Glomerular visceral epithelial cell (primary cell): Measurements from ENCODE around the gene MFSD12.

Experiments used
- DNase-seq: peaks from one replicate; pipeline ENCODE4 v3.0.0-alpha.2; 2016; ENCODE audit errors: extremely low spot score

The MFSD12 gene

DNA sequence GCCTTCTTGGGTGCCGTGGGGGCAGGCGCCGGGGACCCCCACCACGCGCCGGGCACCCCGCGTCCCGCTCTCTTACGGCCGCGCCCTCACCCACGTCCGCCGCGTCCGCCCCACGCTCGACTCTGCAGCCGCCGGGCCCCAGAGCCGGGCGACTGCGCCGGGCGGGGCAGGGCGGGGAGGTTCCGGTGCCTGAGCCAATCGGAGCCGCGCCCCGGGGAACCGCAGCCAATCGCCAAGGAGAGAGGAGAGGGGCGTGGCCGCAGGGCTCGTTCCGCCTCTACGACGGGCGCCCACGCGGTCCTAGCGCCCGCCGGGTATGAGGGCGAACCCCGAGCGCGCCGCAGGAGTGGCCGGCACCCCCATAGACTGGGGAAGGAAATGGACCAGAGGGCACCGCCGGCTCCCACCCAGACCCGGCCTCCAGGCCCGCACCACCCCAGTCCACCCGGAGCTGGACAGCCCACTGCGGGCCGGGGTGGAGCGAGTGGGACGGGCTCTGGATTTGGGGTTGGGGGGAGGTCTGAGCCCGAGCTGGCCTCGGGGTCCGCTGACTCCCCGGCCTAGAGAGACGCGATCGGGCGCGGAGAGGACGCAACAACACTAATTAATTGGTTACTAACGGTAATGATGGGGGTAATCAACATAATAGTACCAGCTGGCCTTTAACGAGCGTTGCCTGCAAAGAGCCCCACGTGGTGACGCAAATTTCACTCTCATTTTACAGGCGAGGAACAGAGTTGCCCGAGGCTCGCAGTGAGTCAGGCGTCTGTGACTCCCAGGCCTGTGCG, at the start of gene MFSD12:
Gene MFSD12, minus strand, starts transcription at position 126 of the 788 bp plus-strand sequence. CDS start 183 bp downstream, outside the sequence.
- DNase-seq = peak; percentile 94

DNA sequence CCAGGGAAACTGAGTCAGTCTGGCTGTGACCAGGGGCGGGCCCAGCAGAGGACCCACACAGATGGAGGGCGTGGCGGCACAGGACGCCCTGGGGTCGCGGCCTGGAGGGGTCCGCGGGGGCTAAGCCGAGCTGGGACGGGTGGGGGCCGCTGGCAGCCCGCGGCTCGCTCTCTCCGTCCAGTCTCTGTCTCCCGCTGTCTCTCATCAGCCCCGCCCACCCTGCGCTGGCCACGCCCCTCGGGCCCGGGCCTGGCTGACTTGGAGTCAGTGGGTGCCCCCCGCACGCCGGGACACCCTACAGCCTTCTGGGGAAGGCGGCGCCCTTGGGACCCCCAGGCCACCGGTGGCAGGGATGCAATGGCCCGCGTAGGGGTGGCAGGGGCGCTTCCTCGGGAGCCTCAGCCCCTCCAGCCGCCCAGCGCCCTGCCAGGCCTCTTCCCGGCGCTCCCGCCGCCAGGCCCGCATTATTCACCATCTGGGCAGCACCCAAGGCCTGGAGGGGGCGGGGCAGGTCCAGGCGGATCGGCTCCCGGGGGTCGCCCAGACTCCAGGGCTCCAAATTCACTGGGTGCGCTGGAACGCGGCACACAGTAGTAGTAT, 49.4 kb upstream of the MFSD12 start, which contains the start of gene TBXA2R:
Gene TBXA2R, minus strand, starts transcription at position 186 of the 600 bp plus-strand sequence. CDS start 6,241 bp downstream, outside the sequence.
- peak; percentile 70 for DNase-seq

DNA sequence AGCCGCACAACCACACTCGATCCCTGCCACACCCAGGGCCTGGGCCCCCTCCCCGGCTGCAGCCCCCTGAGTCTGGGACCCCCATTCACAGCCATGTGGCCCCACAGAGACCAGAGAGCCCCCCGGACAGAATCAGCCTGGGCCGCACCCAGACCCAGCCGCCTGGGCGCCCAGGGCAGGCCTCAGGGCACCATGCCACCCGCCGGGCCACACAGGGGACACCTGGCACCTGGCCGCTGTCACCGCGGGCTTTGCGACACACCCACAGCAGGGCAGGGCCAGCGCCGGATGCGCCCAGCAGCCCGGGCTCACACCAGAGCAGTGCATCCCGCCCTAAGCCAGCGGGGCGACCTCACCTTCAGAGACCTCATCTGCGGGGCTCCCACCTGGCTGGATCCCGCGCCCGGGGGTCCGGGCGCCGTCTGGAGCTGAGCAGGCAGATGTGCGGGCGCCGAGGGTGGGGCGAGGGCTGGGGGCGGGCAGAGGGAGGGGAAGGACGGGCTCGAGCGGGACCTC, 48.8 kb upstream of the MFSD12 start:
- DNase-seq = no peak

DNA sequence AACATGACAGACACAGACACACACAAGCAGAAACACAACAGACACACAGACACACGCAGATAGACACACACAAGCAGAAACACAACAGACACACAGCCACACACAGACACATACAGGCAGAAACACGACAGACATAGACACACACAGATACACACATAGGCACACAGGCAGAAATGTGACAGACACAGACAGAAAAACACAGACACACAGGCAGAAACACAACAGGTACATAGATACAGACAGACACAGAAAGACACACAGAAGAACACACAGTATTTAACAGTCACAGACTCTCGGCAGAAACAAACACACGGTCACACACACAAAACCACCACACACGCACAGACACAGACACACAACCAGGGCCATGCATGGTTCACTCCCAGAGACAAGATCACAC, 48.4 kb upstream of the MFSD12 start:
- DNase-seq = no peak

DNA sequence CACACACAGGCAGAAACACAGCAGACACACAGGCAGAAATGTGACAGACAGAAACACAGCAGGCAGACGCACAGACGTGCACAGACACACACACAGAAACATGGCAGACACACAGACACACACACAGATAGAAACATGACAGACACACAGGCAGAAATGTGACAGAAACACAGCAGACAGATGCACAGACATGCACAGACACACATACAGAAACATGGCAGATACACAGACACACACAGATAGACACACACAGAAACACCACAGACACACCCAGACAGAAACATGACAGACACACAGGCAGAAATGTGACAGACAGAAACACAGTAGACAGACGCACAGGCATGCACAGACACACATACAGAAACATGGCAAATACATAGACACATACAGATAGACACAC, 48.0 kb upstream of the MFSD12 start:
- DNase-seq = no peak

DNA sequence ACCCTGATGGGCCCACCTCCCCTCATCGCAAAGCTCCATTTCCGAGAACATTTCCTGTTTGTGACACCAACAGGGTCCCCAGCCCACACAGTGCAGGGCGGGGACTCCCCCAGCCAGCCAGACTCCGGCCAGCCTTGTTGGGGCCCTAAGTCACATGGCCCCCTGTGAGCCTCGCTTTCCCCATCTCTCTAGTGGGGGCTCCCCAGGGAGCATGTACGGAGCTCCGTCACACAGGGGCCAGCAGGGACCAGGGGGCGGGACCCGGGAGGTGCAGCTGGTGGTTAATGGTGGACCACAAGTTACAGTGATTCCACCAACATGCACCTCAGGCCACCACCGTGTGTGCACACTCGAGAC, 47.6 kb upstream of the MFSD12 start:
- no peak for DNase-seq

DNA sequence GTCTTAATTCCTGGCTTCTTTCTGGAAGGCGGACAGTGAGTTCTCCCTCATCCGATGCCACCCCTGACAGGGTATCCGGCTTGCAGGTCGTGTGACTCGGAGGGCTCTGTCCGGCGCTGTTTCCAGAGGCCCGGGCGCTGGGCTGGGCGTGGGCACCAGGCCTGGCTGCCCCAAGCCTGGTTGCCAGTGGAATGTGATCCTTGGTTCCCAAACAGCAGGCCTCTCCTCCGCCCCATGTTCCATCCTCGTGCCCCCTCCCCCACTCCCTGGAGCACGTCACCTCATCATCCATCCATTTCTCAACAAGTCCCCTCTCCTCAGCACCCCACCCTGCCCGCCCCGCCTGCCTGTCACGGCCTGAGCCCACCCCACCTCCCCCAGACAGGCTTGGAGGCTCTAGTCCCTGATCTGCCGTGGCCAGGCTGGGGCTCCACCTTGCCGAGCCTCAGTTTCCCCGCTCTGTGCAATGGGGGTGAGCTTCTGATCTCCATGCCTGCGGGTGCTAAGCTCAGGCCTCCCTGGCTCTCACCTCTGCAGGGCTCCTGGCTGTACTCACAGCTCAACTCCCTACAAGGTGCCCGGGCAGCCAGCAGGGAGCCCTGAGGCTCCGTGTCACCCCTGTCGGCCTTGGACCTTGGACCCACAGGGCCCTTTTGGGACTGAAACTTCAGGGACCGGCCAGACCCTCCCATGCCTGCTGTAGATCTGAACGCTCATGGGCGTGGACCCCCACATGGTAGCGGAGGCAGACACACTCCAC, 47.0 kb upstream of the MFSD12 start:
- no peak for DNase-seq

DNA sequence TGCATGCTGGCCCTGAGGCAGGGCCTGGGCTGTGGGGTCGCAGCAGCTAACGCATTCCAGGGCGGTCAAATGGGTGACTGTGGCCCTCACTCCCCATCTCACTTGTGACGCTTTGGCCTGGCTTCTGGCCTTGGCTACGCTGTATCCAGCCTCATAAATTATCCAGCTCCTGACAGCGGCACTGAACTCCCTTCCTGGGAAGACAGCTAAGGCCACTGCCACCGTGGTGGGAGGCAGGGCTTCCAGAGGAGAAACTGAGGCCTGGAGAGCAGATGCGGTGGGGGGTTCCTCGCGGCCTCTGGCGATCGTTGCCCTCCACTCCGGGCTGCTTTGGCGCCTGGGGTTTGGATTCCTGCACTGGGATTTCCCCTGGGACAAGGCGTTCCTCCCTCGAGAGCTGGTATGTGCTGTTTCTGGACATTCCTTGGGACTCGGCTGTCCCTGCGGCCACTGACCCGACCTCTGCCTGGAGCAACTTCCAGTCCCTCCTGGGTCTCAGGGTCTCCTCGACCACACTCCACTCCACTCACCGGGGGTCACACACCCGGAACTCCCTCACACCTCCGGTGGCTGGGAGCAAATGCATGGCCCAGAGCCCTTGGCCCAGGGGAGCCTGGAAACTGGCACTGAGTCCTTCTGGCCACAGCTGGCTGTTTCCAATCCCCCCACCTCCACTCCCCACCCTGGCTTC, 45.9 kb upstream of the MFSD12 start:
- DNase-seq = no peak

DNA sequence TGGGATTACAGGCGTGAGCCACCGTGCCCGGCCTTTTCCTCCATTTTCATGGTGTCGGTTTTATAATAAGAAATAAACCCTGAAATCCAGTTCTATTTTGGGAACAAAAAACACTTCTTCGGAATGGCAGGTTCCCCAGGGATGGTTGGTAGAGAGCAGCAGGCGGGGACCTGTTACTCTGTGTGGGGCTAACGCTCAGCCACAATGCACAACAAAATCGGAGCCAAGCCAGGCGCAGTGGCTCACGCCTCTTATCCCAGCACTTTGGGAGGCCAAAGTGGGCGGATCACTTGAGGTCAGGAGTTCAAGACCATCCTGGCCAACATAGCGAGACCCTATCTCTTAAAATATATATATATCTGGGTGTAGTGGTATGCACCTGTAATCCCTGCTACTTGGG, 43.6 kb upstream of the MFSD12 start:
- no peak for DNase-seq

DNA sequence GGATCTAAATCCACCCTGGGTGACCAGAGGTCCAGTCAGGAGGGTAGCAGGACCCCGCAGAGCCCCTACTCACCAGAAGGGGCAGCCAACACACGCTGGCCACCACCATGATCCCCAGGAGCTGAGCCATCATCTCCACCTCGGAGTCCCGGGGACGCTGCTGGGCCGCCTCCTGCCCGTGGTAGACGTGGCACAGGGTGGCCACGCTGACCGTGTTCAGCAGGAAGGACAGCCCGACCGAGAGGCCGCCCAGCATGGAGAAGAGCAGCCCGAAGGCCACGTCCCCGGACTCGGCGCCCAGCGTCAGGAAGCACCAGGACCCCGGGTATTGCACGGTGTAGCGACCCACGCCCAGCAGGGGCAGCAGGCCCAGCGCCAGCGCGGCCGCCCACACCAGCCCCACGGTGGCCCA, 42.4 kb upstream of the MFSD12 start:
- no peak for DNase-seq

DNA sequence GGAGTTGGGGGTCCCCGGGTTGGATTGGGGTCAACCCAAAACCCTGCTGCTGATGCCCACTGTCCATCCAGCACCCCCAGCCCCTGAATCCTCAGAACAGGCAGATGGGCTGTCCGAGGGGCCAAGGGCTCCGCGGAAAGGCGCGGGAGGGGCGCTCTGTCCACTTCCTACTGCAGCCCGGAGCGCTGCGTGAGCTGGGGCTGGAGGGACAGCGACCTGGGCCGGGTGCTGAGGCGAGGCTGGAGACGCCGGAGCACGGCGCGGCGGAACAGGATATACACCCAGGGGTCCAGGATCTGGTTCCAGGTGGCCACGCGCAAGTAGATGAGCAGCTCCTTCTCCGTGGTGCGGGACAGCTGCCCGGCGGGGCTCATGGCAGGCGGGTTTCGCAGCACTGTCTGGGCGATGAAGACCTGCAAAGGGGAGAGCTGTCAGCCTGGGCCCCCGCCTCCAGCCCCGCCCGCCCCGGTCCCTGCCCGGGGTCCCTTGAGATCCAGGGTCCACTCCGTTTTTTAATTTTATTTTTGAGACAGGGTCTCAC, 38.2 kb upstream of the MFSD12 start:
- no peak for DNase-seq

DNA sequence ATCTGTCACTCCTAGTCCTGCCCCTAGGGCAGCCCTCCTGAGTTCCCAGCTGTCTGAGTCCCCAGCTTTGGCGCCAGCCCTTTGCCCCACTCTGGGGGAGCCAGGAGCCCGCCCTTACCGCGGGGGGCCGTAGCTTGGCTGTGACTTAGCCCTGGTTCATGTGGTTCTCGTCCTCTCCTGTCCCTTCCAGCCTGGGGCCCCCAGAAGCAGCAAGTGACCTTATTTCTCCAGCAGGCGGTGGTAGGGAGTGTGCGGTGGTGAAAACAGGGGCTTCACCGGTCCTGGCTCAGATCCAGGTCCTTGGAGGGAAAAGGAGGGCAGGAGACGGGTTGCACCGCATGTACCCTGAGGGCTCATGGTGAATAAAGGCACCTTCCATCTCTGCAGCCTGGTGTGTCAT, 35.8 kb upstream of the MFSD12 start:
- no peak for DNase-seq

DNA sequence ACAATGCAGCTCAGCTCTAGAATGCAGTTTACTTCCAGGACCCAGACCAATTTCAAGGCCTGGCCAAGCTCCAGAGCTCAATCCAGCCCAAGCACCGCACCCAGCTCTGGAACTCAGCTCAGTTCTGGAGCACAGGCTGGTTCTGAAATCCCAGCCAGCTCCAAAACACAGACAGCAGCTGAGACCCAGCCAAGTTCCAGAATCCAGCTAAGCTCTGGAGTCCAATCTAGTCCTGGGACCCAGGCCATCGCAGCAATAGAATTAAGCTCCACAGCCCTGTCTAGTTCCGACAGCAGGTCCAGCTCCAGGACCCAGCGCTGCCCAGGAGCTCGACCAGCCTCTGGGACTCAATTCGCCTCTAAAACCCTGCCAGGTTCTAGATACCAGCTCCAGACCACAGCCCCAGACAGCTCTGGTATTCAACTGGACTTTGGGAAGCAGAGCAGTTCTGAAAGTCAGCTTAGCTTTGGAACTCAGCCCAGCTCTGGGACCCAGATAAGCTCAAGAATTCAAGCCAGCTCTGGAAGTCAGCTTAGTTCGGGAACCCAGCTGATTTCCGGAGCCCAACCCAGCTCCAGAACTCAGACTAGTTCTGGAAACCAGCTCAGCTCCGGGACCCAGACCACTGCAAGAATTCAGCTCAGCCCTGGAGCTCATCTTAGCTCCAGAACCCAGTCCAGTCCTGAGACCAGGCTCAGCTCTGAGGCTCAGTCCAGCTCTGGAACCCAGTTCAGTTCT, 34.7 kb upstream of the MFSD12 start:
- DNase-seq = no peak

DNA sequence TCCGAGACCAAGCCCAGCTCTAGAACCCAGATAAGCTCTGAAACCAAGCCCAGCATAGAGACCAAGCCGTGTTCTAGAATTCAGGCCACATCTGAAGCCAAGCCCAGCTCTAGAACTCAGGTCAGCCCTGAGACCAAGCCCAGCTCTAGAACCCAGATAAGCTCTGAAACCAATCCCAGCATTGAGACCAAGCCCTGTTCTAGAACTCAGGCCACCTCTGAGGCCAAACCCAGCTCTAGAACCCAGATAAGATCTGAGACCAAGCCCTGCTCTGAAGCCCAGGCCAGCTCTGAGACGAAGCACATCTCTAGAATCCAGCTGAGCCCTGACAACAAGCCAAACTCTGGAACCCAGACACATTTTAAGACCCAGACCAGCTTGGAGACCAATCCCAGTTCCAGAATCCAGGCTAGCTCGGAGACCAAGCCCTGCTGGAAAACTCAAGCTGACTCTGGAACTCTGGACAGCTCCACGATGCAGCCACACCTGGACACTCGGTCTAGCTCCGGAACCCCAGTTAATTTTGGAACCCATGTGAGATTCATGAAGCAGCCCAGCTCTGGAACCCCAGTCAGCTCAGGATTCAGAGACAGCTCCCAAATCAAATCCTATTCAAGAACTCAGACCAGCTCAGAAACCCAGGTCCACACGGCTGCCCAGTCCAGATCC, 33.7 kb upstream of the MFSD12 start:
- no peak for DNase-seq

DNA sequence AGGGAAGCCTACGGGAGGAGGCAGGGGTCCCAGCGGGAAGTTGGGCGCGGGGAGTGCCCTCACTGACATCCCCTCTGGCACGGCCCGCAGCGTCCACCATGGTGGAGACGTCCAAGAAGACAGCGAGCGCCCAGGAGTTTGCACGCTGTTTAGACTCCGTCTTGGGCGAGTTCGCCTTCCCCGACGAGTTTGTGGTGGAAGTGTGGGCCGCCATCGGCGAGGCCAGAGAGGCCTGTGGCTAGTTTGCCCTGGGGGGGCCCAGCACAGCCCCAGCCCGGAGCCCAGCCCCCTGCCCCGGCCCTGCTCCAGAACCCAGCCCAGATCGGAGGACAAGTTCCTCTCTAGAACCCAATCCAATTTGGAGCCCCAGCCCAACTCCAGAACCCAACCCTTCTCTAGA, 32.6 kb upstream of the MFSD12 start:
- no peak for DNase-seq

DNA sequence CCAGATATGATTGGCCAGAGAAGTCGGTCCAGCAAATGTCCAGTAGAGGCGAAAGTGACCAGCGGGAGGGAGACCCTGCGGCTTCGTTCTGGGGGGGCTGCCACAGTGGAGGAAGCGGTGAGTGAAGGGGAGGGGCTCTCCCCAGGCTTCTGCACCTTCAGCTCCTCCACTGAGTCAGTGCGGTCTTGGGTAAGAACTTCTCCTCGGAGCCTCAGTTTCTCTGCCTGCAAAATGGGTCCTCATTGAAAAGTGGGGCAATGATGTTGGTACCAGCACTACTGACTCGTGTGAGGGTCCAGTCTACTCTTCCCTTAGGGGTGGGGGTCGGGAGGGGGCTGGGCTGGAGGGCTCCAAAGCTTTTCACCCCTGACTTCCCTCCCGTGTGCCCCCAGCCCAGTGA, 32.1 kb upstream of the MFSD12 start:
- DNase-seq = no peak

DNA sequence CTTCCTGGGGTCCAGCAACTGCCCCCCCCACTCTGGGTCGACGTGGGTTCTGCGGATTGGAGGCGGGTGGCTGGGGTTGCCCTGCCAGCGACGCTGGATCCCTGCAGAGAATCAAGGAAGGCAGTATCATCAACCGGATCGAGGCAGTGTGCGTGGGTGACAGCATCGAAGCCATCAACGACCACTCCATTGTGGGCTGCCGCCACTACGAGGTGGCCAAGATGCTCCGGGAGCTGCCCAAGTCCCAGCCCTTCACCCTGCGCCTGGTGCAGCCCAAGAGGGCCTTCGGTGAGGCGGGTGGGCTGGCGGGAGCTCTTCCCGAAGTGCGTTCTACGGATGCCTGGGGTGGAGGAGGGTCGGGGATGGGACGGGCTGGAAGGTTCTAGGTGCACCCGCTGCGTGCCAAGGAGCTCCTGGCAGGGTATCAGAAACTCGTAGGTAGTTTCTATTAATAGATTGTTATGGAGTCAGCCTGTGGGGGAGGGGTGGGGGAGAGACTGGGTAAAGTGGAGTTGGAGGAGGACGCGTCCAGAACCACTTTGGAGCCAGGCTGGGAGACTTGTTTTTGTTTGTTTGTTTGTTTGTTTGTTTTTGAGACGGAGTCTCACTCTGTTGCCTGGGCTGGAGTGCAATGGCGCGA, 29.4 kb upstream of the MFSD12 start:
- DNase-seq = no peak

DNA sequence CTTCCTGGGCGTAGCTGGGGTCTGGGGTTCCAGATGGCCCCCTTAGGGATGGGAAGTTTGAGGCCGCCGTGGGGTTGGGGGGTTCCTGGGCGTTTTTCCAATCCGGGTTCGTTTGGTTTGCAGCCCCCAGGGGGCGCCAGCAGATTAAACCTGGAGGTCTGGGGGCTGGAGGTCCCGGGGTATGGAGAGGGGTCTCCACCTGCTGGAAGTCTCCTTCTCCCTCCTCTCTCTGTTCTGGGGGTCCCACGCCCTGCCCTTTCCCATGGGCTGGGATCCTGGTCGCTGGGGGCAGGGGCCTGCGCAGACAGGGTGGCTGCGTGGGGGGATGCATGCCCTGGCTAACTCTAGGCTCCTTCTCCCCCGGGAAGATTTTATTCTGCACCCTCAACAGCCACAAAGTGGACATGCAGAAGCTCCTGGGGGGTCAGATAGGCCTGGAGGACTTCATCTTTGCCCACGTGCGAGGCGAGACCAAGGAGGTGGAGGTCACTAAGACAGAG, 28.8 kb upstream of the MFSD12 start:
- no peak for DNase-seq

DNA sequence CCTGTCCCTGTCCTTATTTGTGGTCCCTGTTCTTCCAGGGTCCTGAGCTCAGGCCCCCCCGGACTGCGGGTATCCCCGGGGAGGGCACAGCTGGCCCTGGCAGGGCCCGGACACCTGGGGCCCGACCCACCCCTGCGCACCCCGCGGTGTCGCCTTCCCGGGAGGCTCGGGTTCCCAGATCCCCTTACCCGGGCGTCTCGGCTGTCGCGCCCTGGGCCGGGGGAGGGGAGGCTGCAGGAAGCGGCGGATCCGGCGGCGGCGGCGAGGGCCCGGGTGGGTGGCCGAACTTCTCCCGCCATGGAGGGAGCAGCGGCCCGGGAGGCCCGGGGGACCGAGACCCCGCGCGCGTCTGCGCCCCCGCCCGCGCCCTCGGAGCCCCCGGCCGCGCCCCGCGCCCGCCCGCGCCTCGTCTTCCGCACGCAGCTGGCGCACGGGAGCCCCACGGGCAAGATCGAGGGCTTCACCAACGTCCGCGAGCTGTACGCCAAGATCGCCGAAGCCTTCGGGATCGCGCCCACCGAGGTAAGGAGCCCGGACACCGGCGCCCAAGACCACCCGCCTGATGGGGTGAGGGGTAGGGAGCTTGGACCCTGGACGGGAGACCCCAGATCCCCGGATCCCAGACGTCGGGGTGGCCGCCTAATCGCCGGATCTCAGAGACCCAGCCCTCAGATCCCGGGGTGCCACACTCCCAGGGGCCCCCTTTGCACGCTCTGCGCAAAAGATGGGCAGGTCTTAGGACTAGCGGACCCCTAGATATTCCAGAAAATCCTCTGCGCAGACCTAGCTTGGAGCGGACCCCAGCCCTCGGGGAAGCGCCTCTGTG, 28.1 kb upstream of the MFSD12 start, which contains the start of gene GIPC3:
Gene GIPC3, plus strand, starts transcription at position 178 of the 826 bp plus-strand sequence. Its CDS starts 120 bp downstream, at position 298.
- no peak for DNase-seq
